ENCODE measurements around the gene ADGRD1. TPM values are rescaled to one million over a fixed set of nuclear protein-coding genes. Genes with fewer than 3 reads are reported as not detected.
A peak's percentile ranks its signal among the peaks of the same experiment; 100 is the strongest.

The ADGRD1 gene
- total RNA-seq, 1 donor from 2014 or later: 1.7 TPM

DNA sequence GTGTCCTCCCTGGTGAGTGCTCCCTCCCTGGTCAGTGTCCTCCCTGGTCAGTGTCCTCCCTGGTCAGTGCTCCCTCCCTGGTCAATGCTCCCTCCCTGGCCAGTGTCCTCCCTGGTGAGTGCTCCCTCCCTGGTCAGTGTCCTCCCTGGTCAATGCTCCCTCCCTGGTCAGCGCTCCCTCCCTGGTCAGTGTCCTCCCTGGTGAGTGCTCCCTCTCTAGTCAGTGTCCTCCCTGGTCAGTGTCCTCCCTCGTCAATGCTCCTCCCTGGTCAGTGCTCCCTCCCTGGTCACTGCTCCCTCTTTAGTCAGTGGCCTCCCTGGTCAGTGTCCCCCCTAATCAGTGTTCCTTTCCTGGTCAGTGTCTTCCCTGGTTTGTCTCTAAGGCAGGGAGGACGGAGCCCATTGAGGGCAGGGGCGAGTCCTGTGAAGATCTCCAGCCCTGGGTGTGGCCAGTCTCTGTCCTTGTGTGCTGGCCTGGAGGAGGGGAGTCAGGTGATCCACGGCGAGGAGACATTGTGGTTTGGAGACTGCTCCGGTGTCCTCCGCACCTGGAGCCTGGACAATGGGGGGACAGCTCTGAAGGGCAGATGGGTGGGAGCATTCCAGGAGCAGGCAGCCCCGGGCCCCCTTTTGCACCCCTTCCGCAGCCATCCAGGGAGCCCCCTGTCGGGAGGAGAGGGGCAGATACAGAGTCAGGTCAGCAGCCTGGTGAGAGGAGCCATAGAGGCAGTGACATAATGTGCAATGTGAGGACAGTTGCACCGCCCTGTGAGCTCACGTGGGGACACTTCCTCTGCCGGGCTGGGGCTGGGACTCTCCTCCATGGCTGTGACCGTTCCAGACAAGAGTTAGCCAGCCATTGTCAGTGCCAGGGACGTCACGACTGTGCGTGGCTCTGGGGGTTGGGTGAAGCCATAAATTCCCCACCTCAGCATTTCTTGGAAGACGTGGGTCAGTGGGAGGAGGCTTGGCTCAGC is 93.4 kb downstream of the ADGRD1 start:
- TF ChIP-seq, protein P1, sequence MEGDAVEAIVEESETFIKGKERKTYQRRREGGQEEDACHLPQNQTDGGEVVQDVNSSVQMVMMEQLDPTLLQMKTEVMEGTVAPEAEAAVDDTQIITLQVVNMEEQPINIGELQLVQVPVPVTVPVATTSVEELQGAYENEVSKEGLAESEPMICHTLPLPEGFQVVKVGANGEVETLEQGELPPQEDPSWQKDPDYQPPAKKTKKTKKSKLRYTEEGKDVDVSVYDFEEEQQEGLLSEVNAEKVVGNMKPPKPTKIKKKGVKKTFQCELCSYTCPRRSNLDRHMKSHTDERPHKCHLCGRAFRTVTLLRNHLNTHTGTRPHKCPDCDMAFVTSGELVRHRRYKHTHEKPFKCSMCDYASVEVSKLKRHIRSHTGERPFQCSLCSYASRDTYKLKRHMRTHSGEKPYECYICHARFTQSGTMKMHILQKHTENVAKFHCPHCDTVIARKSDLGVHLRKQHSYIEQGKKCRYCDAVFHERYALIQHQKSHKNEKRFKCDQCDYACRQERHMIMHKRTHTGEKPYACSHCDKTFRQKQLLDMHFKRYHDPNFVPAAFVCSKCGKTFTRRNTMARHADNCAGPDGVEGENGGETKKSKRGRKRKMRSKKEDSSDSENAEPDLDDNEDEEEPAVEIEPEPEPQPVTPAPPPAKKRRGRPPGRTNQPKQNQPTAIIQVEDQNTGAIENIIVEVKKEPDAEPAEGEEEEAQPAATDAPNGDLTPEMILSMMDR (IDR thresholded peaks at IDR 0.05; ENCODE audit: unreplicated experiment): no peak
- Mint-ChIP-seq H3K27me3 (ENCODE audit: unreplicated experiment) (peaks cover 15% of the 10 kb centered on the region), H3K27ac (ENCODE audit: unreplicated experiment) (no peak overlapping the region), H3K9me3 (ENCODE audit: unreplicated experiment) (no peaks in the 10 kb centered on the region), H3K4me3 (ENCODE audit: unreplicated experiment) (peak overlapping the region; percentile 67), H3K4me1 (ENCODE audit: unreplicated experiment) (peaks cover 14% of the 10 kb centered on the region), H3K36me3 (ENCODE audit: low read depth, unreplicated experiment) (peaks cover 5% of the 10 kb centered on the region)
- no peak for DNase-seq (ENCODE audit: low spot score)

DNA sequence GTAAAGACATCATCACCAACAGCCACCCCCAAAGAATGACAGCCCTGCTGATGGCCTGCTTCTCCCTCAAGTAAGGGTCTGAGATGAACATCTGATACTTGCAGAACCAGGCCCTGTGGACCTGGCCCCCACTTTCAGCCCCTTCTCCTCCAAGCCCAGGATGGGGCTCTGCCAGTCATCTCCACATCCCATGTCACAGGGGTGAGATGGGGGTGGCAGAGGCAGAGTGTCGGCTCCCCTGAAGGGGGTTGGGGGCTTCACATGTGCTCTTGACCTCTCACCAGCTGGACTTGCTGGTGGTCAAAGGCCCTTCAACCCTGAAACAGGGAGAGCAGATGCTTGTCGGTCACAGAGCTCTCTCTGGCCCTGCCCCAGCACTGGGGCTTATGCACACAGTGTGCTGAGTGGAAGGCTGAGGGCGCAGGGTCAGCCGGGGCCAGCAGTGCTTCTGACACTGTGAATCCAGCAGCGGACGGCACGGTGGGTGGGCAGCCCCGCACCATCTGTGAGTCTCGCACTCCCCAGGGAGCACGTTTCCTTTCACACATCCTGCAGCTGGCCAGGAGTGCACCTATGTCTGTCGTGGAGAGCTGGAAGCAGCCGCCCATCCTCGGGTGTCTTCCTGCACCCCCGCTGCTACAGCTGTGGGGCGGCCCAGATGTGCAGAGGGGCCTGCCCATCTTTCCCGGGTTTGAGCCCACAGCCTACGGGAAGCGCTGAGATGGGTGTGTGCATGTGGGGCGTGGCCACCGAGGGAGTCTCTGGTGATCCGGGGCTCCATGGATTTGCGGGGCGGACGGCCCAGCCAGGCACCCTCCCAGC is 94.3 kb downstream of the ADGRD1 start:
- Mint-ChIP-seq H3K4me1 (ENCODE audit: unreplicated experiment) (peaks cover 14% of the 10 kb centered on the region), H3K27ac (ENCODE audit: unreplicated experiment) (no peak overlapping the region), H3K9me3 (ENCODE audit: unreplicated experiment) (no peaks in the 10 kb centered on the region), H3K4me3 (ENCODE audit: unreplicated experiment) (no peak overlapping the region), H3K27me3 (ENCODE audit: unreplicated experiment) (peaks cover 13% of the 10 kb centered on the region), H3K36me3 (ENCODE audit: low read depth, unreplicated experiment) (peaks cover 5% of the 10 kb centered on the region)
- TF ChIP-seq, protein P1 (IDR thresholded peaks at IDR 0.05; ENCODE audit: unreplicated experiment): no peak
- no peak for DNase-seq (ENCODE audit: low spot score)

DNA sequence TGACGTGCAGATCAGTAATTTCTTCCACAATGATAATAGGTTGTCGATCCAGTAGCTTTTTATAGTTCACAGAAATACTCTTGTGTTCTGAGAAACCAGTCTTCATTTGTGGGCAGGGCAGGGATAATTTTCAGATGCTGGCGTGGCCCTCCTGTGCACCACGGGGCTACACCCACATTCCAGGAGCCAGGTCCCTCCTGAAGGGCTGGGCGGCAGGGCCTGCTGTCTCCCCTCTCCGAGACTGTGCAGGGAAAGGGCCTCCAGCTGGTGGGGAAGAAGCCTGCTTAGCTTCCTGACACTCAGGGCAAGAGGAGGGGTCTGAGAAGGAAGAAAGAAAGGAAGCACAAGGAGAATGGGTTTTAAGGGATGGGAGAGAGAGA is 94.9 kb downstream of the ADGRD1 start:
- Mint-ChIP-seq H3K9me3 (ENCODE audit: unreplicated experiment) (no peaks in the 10 kb centered on the region), H3K4me3 (ENCODE audit: unreplicated experiment) (no peak overlapping the region), H3K27me3 (ENCODE audit: unreplicated experiment) (peaks cover 13% of the 10 kb centered on the region), H3K27ac (ENCODE audit: unreplicated experiment) (no peak overlapping the region), H3K4me1 (ENCODE audit: unreplicated experiment) (peaks cover 14% of the 10 kb centered on the region), H3K36me3 (ENCODE audit: low read depth, unreplicated experiment) (peaks cover 5% of the 10 kb centered on the region)
- DNase-seq (ENCODE audit: low spot score): no peak
- TF ChIP-seq, protein P1 (IDR thresholded peaks at IDR 0.05; ENCODE audit: unreplicated experiment): no peak

DNA sequence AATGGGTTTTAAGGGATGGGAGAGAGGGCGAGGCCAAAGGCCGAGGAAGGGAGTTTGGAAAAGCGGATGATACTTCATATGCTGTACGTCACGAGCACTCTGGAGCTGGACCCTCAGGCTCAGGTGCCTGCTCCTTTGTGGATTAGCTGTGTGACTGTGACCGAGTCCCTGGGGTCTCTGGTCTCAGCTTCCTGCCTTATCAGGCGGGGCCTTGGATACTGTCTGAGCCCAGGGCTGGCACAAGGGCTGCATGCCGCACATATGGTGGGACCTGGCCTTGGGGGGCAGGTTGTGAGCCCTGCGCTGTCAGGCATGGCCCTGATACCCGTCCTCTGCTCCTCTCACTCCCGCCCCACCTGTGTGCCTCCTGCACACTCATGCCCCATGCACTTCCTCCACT is 95.3 kb downstream of the ADGRD1 start:
- peaks cover 14% of the 10 kb centered on the region for H3K4me1 Mint-ChIP-seq (ENCODE audit: unreplicated experiment)
- no peak overlapping the region for H3K27ac Mint-ChIP-seq (ENCODE audit: unreplicated experiment)
- TF ChIP-seq, protein P1 (IDR thresholded peaks at IDR 0.05; ENCODE audit: unreplicated experiment): no peak
- no peaks in the 10 kb centered on the region for H3K9me3 Mint-ChIP-seq (ENCODE audit: unreplicated experiment)
- DNase-seq (ENCODE audit: low spot score): no peak
- H3K36me3 Mint-ChIP-seq (ENCODE audit: low read depth, unreplicated experiment): peaks cover 5% of the 10 kb centered on the region
- H3K27me3 Mint-ChIP-seq (ENCODE audit: unreplicated experiment): peaks cover 12% of the 10 kb centered on the region
- H3K4me3 Mint-ChIP-seq (ENCODE audit: unreplicated experiment): no peak overlapping the region

Data from endothelial cell (in vitro differentiated cells).